Mucosa of descending colon (tissue), 3 donors: ENCODE measurements around the gene PLD5. TPM values are rescaled to one million over a fixed set of nuclear protein-coding genes. Genes with fewer than 3 reads are reported as not detected.

Source experiments
- ATAC-seq: fragments of 200-7000 bp; cut with Tn5 transposase; one replicate; pipeline ENCODE4 v1.9.1; 2020; ENCODE audit warnings: mild to moderate bottlenecking, moderate library complexity
- DNase-seq, 3 donors: peaks; one replicate each; pipeline ENCODE4 v3.0.0-alpha.2; 2020
- H3K36me3 ChIP-seq: fragments of 200-600 bp; one replicate; pipeline ENCODE4 v1.8.0; 2021; ENCODE audit warnings: low read depth, mild to moderate bottlenecking
- H3K4me1 ChIP-seq: fragments of 200-600 bp; one replicate; pipeline ENCODE4 v1.8.0; 2021; ENCODE audit warnings: low read depth, mild to moderate bottlenecking
- H3K4me3 ChIP-seq: fragments of 200-600 bp; one replicate; pipeline ENCODE4 v1.8.0; 2021; ENCODE audit warnings: mild to moderate bottlenecking
- H3K9me3 ChIP-seq: fragments of 200-600 bp; one replicate; pipeline ENCODE4 v1.8.0; 2021; ENCODE audit warnings: mild to moderate bottlenecking
- intact Hi-C, 2 donors: fragments of 100-400 bp; cut with DNase I in 1 of 2; cut with micrococcal nuclease in 1 of 2; formaldehyde crosslinking; loops; one replicate each; pipeline versions ENCODE4 v1.11.0 to v1.11.1; 2022; cut with DNase I, micrococcal nuclease
- total RNA-seq, 3 donors: library from RNA; stranded (reverse); fragmentation: NEBNext Ultra II Directional in 2 of 3; extraction: Animal tissue kit (Norgen Biotek cat#: 25700) in 2 of 3; gene quantifications; one replicate each; pipeline versions ENCODE4 v1.2.1 to v1.2.4, GENCODE V29; 2021 to 2023
- TF ChIP-seq, protein P1 (sequence below): fragments of 200-600 bp; IDR thresholded peaks from one replicate; pipeline ENCODE4 v1.8.0; 2022; ENCODE audit warnings: antibody characterized with exemption, mild to moderate bottlenecking
- donor health status: DM: no; HTN: no; CAD: no; lungs with moderate emphysema.
- donor health status: DM: no; HTN: no; CAD: no.
- donor health status: DM: no; HTN: yes; CAD: no.

Gene PLD5
- total RNA-seq, 3 donors from 2014 or later = 0.54 TPM; not detected in 2

- H3K4me1 ChIP-seq = no peaks in the 10 kb centered on the region
- no peaks in the 10 kb centered on the region for H3K36me3 ChIP-seq
- intact Hi-C loops = no loop called here
- ATAC-seq (no peak), DNase-seq (no peak)
- no peaks in the 10 kb centered on the region for H3K9me3 ChIP-seq
- no peak overlapping the region for H3K4me3 ChIP-seq
- TF ChIP-seq, protein P1, sequence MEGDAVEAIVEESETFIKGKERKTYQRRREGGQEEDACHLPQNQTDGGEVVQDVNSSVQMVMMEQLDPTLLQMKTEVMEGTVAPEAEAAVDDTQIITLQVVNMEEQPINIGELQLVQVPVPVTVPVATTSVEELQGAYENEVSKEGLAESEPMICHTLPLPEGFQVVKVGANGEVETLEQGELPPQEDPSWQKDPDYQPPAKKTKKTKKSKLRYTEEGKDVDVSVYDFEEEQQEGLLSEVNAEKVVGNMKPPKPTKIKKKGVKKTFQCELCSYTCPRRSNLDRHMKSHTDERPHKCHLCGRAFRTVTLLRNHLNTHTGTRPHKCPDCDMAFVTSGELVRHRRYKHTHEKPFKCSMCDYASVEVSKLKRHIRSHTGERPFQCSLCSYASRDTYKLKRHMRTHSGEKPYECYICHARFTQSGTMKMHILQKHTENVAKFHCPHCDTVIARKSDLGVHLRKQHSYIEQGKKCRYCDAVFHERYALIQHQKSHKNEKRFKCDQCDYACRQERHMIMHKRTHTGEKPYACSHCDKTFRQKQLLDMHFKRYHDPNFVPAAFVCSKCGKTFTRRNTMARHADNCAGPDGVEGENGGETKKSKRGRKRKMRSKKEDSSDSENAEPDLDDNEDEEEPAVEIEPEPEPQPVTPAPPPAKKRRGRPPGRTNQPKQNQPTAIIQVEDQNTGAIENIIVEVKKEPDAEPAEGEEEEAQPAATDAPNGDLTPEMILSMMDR = no peak
Observed at GRCh38 chr1:242489545-242489944, 35.0 kb downstream of the PLD5 start.

GRCh38 chr1:242477944-242478343 is 46.6 kb downstream of the PLD5 start:
- TF ChIP-seq, protein P1 = no peak
- no peaks in the 10 kb centered on the region for H3K9me3 ChIP-seq
- intact Hi-C loops = no loop called here
- no peaks in the 10 kb centered on the region for H3K36me3 ChIP-seq
- ATAC-seq = no peak
- H3K4me3 ChIP-seq = no peak overlapping the region
- DNase-seq = no peak
- no peaks in the 10 kb centered on the region for H3K4me1 ChIP-seq

- intact Hi-C loops = no loop called here
- no peak overlapping the region for H3K4me3 ChIP-seq
- no peaks in the 10 kb centered on the region for H3K36me3 ChIP-seq
- no peaks in the 10 kb centered on the region for H3K9me3 ChIP-seq
- no peak for DNase-seq
- H3K4me1 ChIP-seq = no peaks in the 10 kb centered on the region
- no peak for ATAC-seq
- TF ChIP-seq, protein P1 = no peak
Observed at GRCh38 chr1:242470774-242471173, 53.7 kb downstream of the PLD5 start.

GRCh38 chr1:242468784-242469183 is 55.7 kb downstream of the PLD5 start:
- ATAC-seq (peak; percentile 81), DNase-seq (peak in 1 of 3 donors; percentile 64)
- TF ChIP-seq, protein P1 = no peak
- no peaks in the 10 kb centered on the region for H3K9me3 ChIP-seq
- H3K4me1 ChIP-seq = no peaks in the 10 kb centered on the region
- intact Hi-C loops = loop anchor here in 1 of 2 donors (10.0 kb wide), 1 partner anchor 856 kb away; no protein-coding TSS in a partner anchor
- no peak overlapping the region for H3K4me3 ChIP-seq
- H3K36me3 ChIP-seq = no peaks in the 10 kb centered on the region

- peak; percentile 66 for ATAC-seq
- Histone ChIP-seq H3K9me3 (no peaks in the 10 kb centered on the region), H3K4me1 (no peaks in the 10 kb centered on the region), H3K4me3 (no peak overlapping the region), H3K36me3 (no peaks in the 10 kb centered on the region)
- DNase-seq = peak in 1 of 3 donors; percentile 63
- TF ChIP-seq, protein P1 = peak; percentile 12
- intact Hi-C loops = loop anchor here in 1 of 2 donors (10.0 kb wide), 1 partner anchor 857 kb away; no protein-coding TSS in a partner anchor
Observed at GRCh38 chr1:242467556-242468145, 56.8 kb downstream of the PLD5 start.
